Measurements from ENCODE around the gene PHLDB3.
"Not testable (repeated sequence)": the region's sequence is repeated elsewhere in the genome, so short reads cannot be mapped to it uniquely, and the experiment has no call there.

PHLDB3 gene

DNA sequence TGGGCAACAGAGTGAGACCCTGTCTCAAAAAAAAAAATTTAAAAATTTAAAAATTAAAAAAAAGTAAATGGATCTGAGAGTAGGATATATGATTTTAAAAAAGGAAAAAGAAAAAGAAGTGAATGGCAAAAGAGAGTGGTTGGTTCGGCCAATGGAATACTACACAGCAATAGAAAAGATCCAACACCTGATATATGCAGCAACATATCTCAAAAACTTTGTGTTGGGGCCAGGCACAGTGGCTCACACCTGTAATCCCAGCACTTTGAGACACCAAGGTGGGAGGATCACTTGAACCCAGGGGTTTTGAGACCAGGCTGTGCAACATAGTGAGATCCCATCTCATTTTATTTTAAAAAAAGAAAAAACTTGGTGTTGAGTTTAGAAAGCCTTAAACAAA lies 37.8 kb downstream of the PHLDB3 start:
- no peak for DNase-seq

DNA sequence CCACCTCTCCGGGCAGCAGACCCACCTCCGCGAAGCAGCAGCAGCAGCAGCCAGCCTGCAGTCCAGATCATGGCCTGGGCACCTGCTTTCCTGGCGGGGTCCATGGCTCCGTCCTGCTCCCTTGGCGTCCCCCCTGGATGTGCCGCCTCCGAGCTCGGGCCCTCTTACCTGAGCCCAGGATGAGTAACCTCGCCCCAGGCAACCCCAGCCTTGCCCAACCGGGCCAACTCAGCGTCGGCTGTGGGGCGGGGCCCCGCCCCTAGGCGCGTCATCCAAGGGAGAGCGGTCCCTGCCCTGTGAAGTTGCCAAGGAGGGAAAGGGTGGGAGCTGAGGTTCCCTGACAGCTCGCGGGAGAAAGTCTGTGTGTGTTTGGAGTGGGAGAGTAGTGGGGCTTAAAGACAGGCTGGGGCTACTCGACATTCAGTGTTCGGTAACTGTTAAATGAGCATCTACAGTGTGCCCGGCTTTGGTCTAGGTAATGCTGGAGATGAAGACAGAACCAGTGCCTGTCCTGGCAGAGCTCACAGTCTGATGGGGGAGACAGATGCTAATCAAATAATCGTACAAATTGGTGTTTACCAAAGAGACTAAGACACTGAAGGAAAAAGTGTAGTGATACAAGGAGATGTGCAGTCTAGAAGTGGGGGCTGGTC lies 39.0 kb downstream of the PHLDB3 start, which contains the start of gene LYPD3:
TSS of gene LYPD3 (minus strand) at position 141 of the 653 bp plus-strand sequence. CDS start at position 104, 37 bp downstream.
- DNase-seq, result no peak

DNA sequence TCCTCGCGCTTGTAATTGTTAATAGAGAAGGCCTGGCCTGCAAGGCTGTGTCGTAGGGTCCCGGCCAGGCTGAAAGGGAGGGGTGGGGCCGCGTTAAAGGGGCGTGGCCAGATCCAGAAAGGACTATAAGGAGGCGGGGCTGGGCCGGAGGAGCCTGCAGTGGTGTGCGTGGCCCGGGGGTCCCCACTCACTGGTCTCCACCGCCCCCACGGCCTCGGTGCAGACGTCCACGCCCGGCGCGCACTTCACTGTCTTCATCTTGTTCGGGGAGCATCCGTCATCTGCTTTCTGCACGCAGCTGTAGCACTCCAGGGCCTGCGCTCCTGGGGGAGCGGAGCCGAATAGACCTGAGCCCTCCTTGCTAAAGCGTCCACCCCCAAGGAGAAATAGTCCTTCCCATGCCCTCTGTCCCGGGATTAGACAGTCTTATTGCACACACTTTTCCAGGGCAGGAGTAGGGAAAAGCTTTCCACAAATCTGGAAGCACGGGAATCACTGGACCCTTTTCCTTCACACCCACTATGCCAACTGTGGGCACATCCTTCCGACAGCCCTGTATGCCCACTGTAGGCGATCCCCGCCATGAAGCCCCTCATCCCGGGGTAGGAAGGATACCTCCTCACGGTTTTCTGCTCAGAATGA lies 40.3 kb downstream of the PHLDB3 start:
- DNase-seq, result peak; percentile 64 to 69

DNA sequence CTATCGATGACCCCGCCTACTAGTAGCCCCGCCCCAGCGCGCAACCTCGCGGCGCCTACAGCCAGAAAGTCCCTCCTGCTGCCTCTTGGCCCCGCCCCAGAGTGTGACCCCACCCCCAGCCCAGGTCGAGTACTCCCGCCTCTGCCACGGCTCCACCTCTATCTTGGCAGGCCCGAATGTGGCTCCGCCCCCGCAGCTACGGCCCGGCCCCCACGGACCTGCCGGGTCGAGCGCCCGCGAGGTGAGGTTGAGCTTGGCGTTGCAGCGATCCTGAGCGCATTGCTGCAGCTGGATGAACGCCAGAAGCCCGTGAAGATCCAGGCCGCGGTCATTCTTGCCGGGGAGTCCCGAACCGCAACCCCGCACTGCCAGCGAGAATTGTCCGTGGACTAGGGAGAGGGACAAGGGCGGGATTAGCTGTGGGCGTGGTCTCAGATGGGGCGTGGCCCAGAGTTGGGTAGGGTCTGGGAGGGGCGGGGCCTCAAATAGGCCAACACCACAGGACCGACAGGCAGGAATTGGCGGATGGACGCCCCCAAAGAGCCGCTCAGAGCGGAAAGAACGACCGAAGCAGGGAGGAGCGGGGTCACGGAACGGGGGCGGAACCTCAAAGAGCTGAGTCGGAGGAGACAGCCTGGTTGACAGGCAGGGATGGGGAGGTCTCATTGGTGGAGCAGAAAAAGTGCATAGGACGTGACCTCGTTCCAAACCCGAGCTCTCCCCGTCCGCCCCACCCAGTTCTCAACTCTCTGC lies 41.0 kb downstream of the PHLDB3 start:
- peak; percentile 98 to 99 for DNase-seq

DNA sequence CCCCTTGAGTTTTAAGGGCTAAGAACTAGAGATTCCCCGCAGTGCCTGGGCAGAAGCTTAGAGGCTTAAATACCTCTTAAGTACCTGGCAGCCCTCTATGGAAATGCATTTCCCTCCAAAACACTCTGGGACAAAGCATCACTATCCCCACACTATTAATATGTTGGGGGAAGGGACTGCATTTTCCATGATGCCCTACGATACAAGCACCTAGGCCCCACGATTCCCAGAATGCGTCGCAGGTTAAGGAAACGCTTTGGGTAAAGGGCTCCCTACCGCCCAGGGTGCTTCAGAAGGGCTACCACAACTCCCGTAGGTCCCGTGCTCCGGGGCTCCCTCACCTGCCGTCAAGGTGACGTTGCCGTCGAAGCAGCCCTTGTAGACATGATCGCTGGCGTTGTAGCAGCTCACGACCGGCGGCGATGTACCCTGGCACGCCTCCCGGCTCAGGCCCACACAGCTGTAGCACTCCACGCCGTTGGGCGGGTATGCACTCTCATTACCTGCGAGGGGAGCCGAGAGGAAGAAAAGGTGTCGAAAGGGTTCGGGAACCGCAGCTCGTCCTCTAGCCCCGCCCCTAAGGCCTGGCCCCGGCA lies 41.7 kb downstream of the PHLDB3 start:
- no peak for DNase-seq

DNA sequence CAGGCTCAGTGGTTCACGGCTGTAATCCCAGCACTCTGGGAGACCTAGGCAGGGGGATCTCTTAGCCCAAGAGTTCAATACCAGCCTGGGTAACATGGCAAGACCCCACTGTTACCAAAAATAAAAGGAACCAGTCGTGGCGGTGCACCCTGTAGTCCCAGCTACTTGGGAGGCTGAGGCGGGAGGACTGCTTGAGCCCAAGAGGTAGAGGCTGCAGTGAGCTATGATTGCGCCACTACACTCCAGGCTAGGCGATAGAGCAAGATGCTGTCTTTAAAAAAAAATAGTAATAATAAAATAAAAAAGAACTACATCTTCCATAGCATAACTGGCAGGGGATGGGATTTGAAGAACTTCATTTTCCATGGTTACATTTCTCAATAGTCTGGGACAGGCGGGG lies 42.2 kb downstream of the PHLDB3 start:
- no peak for DNase-seq

DNA sequence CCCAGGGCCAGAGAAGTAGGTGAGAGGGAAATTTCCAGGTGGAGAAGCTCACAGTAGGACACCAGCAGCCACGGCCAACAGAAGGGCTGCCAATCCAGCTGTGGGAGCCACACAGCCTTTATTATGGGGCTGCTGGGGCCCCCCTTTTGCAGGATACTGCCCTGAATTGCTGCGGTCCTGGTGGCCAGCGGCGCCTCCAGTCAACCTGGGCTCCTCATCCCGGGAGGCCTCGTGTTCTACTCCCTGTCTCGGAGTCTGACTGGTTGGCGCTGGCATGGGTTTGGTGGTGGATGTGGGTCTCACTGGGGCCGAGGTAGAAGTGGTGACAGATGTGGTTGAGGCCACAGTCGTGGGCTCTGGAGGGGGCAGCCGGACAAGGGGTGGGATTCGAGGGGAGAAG lies 43.2 kb downstream of the PHLDB3 start:
- no peak for DNase-seq

DNA sequence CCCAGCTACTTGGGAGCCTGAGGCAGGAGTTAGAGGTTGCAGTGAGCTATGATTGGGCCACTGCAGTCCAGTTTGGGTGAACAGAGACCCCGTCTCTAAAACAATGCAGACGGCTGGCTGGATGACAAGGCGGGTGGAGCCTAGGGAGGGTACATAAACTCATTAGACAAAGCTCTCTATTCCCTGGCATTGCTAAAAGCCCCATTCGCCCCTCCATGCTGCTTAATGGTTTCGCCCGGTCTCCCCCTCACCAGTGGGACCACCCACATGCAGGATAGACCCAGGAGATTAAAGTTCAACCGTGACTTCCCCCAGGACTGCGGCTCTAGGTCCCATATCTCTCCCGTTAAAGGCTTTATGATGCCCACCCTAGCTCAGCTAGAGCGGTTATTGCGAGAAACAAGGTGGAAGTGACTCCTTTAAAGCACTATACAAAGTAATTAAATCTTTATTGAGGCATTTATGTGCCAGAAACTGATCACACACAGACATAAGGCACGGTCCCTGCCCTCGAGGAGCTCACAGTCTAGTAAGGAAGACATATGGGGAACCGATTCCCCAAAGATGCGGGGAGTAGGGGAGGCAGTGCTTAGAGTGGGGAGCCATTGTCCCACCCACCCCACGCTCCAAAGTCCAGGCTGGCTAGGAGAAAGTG lies 44.1 kb downstream of the PHLDB3 start:
- no peak for DNase-seq

DNA sequence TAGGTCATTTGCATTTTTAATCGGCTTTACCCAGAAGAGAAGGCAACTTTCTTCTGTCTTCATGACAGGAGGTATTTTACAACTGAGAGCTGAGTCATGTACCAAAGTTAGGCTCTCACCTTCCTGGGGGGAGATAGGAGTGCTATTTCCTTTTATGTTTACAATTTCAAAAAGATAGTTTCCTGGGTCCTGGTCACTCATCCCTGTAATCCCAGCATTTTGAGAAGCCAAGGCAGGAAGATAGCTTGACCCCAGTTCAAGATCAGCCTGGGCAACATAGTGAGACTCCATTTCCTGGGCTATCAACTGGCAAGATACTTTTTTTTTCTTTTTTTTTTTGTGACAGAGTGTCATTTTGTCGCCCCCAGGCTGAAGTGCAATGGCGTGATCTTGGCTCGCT lies 46.7 kb downstream of the PHLDB3 start:
- DNase-seq, result no peak

DNA sequence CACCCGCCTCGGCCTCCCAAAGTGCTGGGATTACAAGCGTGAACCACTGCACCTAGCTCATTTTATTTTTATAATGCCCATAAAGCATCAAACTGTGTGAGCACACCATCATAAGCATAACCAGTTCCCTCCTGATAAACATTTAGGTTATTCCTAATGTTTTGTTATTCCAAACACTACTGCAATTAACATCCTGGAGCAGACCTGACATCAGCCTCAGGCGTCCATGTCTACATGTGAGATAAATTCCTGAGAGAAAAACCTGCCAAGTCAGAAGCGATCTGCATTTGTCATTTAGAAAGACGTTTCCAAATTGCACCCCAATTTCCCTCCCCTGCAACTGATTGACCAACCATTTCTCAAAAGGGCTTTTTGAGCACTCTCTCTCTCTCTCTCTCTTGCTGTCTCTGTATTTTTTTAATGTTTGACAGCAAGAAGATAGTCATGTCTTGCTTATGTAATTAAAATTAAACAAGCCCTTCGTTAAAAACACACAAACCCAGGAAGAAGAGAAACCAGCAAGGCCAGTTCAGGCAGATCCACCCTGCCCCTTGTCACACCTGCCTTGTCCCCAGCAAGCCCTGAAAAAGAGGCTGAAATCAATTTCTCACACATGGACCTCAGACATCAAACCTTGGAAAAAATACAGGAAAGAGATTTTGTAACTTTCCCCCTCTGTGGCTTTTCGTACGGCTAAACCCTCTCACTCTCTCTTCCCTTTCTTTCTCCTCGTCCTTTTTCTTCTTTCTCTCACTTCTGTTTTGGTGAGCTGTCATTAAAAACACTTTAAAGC lies 49.0 kb downstream of the PHLDB3 start:
- DNase-seq, result no peak

DNA sequence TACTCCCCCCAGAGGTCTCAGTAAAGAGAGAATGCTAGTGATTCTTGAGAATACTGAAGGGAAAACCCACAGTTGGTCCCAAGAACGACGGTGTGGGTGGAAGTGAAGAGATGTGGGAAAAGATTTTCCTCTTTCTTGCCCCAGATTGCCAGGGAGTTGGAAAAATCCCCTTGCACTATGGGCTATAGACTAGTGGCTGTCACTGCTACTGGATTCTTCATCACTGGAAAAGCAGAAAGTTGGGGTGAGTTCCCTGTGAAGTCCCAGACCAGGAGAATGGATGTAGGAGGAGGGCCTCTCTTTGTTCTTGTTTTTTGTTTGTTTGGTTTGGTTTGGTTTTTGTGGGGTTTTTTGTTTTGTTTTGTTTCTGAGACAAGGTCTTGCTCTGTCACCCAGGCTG lies 50.5 kb downstream of the PHLDB3 start:
- no peak for DNase-seq

DNA sequence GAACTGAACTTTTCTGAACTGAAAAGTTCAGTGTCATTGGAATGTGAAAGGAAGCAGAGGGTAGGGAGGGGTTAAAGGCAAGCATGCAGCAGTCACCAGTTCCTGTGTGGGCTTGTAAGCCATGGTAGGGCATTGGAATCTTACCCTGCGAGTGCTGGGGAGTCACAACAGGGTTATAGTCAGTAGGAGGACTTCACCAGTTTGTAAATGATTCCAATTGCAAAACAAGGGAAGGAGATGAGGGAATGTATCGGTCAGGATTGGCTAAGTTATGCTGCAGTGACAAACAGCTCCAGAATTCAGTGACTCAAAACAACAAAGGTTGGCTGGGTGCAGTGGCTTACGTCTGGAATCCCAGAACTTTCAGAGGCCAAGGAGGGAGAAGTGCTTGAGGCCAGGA lies 52.0 kb downstream of the PHLDB3 start:
- DNase-seq, result no peak

DNA sequence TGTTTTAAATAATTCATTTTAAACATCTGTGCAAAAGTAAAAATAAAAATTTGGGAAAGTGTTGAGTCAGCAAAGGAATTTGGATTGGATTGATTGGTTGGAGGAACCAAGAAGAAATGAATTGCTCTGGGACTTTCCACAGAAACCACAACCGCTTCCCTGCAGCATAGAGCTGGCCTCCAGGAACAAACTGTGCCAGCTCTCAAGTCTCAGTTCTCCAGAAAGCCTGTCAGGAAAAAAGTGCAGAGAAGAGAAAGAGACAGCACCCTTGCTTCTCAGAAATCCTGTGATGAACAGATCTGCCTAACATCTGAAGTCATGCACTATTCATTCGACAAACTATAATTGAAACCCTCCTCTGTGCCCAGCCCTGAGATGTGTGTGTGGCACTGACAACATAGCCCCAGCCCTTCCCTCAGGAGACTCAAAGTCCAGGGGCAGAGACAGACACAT lies 54.0 kb downstream of the PHLDB3 start:
- no peak for DNase-seq

DNA sequence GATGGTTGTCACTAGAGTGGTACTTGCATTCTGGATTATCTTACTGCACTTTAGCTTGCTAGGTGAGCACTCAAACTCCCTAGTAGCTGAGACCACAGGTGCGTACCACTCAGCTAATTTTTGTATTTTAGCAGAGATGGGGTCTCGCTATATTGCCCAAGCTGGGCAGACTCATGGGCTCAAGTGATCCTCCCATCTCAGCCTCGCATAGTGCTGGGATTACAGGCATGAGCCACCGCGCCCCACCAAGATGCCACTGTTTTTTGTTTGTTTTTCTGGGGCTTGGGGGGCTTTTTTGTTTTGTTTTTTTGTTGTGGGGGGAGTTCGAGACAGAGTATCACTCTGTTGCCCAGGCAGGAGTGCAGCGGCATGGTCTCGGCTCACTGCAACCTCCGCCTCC lies 56.9 kb downstream of the PHLDB3 start:
- no peak for DNase-seq

DNA sequence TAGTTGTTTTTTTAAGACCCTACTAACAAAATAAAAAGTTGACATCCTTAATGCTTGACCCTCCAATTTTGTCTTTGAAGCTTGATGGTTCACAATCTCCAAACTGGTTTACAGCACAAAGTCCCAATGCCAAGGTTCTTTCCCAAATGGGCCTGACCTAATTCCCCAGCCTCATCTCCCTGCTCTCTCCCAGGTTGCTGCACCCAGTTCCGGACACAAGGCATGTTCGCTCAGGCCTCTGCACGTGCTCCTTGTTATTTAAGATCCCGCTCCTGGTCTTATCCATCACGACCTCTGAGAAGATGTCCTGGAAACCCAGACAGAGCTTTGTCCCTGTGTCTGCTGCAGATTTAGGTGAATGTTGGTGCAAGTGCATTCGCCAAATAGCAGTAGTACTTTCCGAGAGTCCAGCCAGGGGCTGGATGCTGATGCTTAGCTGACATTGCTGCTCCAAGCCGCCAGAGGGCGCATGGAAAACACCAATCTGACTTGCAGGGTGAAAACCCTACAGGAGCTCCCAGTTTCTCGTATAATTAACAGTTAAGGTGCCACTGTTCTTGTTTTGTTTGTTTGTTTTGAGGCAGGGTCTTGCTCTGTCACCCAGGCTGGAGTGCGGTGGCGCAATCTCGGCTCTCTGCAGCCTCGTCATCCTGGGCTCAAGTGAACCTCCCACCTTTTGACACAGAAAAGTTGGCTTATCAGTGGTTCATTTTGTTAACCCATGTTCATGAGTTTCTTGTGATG lies 57.6 kb downstream of the PHLDB3 start:
- DNase-seq, result peak; percentile 72 to 80

DNA sequence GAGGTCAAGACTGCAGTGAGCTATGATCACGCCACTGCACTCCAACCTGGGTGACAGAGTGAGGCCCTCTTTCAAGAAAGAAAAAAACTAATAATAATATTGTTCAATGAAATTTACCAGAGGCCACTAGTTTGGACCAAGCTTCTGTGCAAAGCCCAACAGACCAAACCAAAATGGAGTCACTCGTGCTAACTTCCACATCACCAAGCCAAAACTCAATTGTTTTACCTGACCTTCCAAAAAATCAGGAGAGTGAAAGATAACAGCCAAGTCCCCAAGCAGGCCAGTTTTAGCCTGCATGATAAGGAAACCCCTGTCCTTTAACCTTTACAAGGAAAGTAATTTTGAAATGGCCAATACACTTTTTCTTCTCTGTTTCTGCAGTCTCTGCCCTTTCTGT lies 59.1 kb downstream of the PHLDB3 start:
- DNase-seq, result no peak

DNA sequence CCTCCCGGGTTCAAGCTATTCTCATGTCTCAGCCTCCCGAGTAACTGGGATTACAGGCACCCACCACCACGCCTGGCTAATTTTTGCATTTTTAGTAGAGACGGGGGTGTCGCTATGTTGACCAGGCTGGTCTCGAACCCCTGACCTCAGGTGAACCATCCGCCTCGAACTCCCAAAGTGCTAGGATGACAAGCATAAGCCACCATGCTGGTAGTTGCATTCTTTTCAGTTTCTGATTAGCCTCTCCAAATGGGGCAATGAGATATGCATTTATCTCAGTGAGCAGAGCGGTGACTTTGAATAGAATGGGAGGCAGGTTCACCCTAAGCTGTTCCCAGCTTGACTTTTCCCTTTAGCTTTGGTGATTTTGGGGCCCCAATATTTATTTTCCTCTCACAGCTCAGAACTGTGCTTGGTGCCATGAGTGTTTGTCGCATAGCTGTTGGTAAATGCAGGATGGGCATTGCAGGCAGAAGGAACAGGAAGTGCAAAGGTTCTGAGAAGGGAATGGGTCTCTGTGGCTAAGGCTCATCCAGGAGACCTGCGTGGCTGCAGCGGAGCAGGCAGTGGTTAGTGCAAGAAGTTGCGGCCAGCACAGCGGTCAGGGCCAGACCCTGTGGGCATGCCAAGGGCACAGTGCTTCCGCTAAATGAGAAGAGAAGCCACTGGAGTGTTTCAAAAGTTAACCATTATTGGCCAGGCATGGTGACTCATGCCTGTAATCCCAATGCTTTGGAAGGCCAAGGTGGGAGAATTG lies 59.8 kb downstream of the PHLDB3 start:
- no peak for DNase-seq

DNA sequence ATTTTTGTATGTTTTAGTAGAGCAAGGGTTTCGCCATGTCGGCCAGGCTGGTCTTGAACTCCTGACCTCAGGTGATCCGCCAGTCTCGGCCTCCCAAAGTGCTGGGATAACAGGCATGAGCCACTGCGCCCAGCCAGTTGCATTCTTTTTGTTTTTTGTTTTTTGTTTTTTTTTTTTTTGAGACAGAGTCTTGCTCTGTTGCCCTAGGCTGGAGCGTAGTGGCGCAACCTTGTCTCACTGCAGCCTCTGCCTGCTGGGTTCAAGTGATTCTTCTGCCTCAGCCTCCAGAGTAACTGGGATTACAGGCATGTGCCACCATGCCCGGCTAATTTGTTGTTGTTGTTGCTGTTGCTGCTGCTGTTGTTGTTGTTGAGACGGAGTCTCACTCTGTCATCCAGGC lies 60.5 kb downstream of the PHLDB3 start:
- DNase-seq, result not testable (repeated sequence)

DNA sequence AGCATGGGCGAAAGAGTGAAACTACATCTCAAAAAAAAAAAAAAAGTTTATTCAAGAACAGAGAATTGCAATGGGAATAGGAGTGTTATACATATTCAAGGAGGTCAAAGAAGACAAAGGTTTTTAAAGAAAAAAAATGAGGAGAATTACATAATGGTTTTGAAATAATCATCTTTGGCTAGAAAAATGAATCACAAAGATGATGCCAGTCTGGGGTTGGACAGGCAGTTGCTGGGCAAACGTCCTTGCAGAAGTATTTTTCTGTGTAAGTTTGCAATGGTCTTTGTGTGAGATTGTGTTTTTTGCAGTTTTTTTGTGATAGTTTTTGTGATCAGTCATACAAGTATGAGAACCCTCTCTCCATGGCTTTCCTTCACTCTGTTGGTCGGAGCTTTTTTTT lies 62.8 kb downstream of the PHLDB3 start:
- no peak for DNase-seq

DNA sequence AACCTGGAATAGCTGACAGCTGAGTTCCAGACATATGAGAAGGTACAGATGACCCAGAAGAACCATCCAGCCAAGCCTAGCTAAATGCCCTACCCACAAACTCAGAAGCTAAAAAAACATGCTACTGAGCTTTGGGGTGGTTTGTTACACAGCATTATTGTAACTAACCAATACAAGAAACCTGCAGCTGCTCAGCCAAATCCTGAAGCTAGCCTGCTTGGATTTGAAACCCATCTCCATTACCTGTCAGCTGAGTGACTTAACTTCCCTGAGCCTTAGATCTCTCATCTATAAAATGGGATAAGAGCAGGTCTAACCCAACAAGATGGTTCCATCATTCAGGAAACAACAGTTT lies 64.9 kb downstream of the PHLDB3 start:
- no peak for DNase-seq

Measured in stimulated activated CD4-positive, alpha-beta T cell treated with anti-CD3 and anti-CD28 coated beads, Interleukin-2, amount 100 ng/mL, for 48 hours (primary cell).